ENCODE measurements around the gene MIR17HG. TPM values are rescaled to one million over a fixed set of nuclear protein-coding genes. Genes with fewer than 3 reads are reported as not detected.

MIR17HG gene
- total RNA-seq, 1 donor from 2014 or later: 40.6 TPM

DNA sequence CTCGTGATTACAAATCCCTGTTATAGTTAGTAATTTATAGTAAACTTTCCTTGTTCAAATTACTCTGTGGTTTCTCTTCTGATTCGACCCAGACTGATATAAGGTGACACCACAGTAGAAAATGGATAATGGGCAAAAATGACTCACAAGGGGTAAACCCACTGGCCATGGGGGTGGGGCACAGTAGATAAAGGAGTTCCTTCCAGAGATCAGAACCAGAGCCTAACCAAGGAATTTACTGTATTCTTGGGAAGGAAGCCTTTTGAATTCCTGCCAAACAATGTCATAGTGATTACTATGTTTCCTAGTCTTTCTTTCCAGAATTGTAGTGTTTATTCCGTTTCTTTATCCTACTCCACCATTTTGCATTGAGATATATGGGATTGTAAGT is 21.9 kb downstream of the MIR17HG start:
- TF ChIP-seq, protein P1, sequence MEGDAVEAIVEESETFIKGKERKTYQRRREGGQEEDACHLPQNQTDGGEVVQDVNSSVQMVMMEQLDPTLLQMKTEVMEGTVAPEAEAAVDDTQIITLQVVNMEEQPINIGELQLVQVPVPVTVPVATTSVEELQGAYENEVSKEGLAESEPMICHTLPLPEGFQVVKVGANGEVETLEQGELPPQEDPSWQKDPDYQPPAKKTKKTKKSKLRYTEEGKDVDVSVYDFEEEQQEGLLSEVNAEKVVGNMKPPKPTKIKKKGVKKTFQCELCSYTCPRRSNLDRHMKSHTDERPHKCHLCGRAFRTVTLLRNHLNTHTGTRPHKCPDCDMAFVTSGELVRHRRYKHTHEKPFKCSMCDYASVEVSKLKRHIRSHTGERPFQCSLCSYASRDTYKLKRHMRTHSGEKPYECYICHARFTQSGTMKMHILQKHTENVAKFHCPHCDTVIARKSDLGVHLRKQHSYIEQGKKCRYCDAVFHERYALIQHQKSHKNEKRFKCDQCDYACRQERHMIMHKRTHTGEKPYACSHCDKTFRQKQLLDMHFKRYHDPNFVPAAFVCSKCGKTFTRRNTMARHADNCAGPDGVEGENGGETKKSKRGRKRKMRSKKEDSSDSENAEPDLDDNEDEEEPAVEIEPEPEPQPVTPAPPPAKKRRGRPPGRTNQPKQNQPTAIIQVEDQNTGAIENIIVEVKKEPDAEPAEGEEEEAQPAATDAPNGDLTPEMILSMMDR (conservative IDR thresholded peaks at IDR 0.05): no peak
- DNase-seq (ENCODE audit: low read depth, low spot score): no peak
- H3K27me3 Mint-ChIP-seq (ENCODE audit: low read depth): no peaks in the 10 kb centered on the region

GRCh38 chr13:91370501-91370900 is 23.0 kb downstream of the MIR17HG start:
- no peak for DNase-seq (ENCODE audit: low read depth, low spot score)
- no peaks in the 10 kb centered on the region for H3K27me3 Mint-ChIP-seq (ENCODE audit: low read depth)

More for the DNA sequence above, 21.9 kb downstream of the MIR17HG start:
- Mint-ChIP-seq H3K4me1 (no peaks in the 10 kb centered on the region), H3K4me3 (no peak overlapping the region), H3K27ac (ENCODE audit: unreplicated experiment) (no peak overlapping the region), H3K36me3 (ENCODE audit: low read depth) (no peaks in the 10 kb centered on the region), H3K9me3 (no peaks in the 10 kb centered on the region)

DNA sequence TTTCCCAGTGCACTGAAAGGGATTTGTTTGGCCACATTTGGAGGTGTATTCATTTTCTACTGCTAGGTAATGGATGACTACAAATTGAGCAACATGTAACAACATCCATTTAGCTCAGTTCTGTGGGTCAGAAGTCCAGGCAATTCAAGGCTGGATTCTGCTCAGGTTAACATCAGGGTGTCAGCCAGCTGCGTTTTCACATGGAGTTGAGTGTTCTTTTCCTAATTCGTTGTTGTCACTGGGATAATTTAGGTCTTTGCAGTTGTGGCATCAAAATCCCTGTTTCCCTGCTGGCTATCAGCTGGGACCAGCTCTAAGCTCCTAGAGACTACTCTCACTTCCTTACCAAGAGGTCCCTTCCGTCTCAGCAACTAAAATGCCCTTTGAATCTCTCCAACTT is 25.4 kb downstream of the MIR17HG start:
- Mint-ChIP-seq H3K27ac (ENCODE audit: unreplicated experiment) (no peak overlapping the region), H3K4me3 (no peak overlapping the region), H3K27me3 (ENCODE audit: low read depth) (no peaks in the 10 kb centered on the region), H3K36me3 (ENCODE audit: low read depth) (no peaks in the 10 kb centered on the region), H3K4me1 (no peaks in the 10 kb centered on the region), H3K9me3 (no peaks in the 10 kb centered on the region)
- no peak for DNase-seq (ENCODE audit: low read depth, low spot score)
- TF ChIP-seq, protein P1 (conservative IDR thresholded peaks at IDR 0.05): no peak

More at GRCh38 chr13:91370501-91370900, 23.0 kb downstream of the MIR17HG start:
- Mint-ChIP-seq H3K4me1 (no peaks in the 10 kb centered on the region), H3K4me3 (no peak overlapping the region), H3K36me3 (ENCODE audit: low read depth) (no peaks in the 10 kb centered on the region), H3K9me3 (no peaks in the 10 kb centered on the region), H3K27ac (ENCODE audit: unreplicated experiment) (no peak overlapping the region)
- TF ChIP-seq, protein P1 (conservative IDR thresholded peaks at IDR 0.05): no peak

DNA sequence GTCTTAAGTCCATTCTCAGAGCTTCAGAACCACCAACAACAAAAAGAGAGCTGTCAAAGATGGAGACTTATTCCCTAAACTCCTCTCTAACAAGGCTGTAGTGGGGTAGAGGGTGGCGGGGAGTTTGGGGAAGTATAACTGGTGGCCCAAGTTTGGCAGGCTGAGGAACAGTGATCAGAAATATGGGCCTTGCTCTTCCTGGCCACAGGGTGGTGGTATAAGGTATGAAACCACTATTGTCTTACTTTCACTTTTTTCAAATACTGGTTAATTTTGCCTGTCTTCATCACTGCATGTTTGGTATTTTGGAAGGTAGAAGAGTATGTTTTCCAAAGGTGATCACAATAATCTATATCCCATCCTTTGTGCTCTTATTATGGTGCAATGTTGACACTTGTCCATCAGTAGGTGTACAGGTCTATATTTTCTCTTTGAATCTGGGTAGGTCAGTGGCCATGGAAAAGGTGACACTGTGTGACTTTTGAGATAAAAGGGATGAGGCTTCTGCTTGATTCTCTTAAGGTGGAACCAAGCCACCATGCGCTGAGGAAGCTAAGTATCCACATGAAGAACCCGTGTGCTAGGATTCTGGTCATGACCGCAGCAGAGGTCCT is 27.7 kb downstream of the MIR17HG start:
- TF ChIP-seq, protein P1 (conservative IDR thresholded peaks at IDR 0.05): peak; percentile 67
- Mint-ChIP-seq H3K9me3 (no peaks in the 10 kb centered on the region), H3K27ac (ENCODE audit: unreplicated experiment) (no peak overlapping the region), H3K4me3 (no peak overlapping the region), H3K36me3 (ENCODE audit: low read depth) (no peaks in the 10 kb centered on the region), H3K27me3 (ENCODE audit: low read depth) (no peaks in the 10 kb centered on the region), H3K4me1 (no peaks in the 10 kb centered on the region)
- no peak for DNase-seq (ENCODE audit: low read depth, low spot score)

DNA sequence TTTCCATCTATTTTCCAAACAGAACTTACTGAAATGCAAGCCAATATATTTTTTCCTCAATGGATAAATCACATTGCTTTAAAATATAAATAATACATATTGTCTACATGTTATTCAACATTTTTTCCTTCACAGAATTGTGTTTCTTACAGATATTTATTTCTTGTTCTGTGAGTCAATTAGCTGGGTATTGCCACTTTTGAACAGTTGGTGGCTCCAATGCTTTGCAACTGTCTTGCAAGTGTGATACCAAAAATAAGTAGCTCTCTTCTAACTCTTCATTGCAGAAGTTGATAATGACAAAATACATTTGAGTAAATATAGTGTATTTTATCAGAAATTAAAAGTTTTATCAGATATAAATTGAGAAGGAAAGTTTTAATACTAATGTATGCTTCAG is 33.9 kb downstream of the MIR17HG start:
- TF ChIP-seq, protein P1 (conservative IDR thresholded peaks at IDR 0.05): peak; percentile 66
- H3K27me3 Mint-ChIP-seq (ENCODE audit: low read depth): peaks cover 10% of the 10 kb centered on the region
- no peaks in the 10 kb centered on the region for H3K9me3 Mint-ChIP-seq
- H3K4me1 Mint-ChIP-seq: no peaks in the 10 kb centered on the region
- no peaks in the 10 kb centered on the region for H3K36me3 Mint-ChIP-seq (ENCODE audit: low read depth)
- no peak overlapping the region for H3K4me3 Mint-ChIP-seq
- DNase-seq (ENCODE audit: low read depth, low spot score): no peak
- H3K27ac Mint-ChIP-seq (ENCODE audit: unreplicated experiment): no peak overlapping the region
